Erythroblast (primary cell): ENCODE measurements around the gene LMBR1.
"Not testable (repeated sequence)": the region's sequence is repeated elsewhere in the genome, so short reads cannot be mapped to it uniquely, and the experiment has no call there.

ENCODE experiments used
- DNase-seq, 2 experiments: peaks; one replicate each; lab custom pipeline; 2025; lab: John Stamatoyannopoulos, UW
- GATA1 ChIP-seq: IDR thresholded peaks from 2 replicates; pipeline ENCODE4 v1.6.1; 2011; ENCODE audit warnings: low read depth, mild to moderate bottlenecking, control low read depth, low read length, moderate library complexity
- POLR2A ChIP-seq: IDR thresholded peaks from 2 replicates; pipeline ENCODE4 v1.6.1; 2011; ENCODE audit warnings: mild to moderate bottlenecking, low read length

The LMBR1 gene, protein sequence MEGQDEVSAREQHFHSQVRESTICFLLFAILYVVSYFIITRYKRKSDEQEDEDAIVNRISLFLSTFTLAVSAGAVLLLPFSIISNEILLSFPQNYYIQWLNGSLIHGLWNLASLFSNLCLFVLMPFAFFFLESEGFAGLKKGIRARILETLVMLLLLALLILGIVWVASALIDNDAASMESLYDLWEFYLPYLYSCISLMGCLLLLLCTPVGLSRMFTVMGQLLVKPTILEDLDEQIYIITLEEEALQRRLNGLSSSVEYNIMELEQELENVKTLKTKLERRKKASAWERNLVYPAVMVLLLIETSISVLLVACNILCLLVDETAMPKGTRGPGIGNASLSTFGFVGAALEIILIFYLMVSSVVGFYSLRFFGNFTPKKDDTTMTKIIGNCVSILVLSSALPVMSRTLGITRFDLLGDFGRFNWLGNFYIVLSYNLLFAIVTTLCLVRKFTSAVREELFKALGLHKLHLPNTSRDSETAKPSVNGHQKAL

GRCh38 chr7:156892821-156893706 is at the start of gene LMBR1:
LMBR1 (minus strand) TSS chr7:156893183; CDS start chr7:156892993, 190 bp downstream.
- peak; percentile 97 to 98 for DNase-seq
- peak; percentile 84 for TF ChIP-seq POLR2A
- TF ChIP-seq GATA1 = no peak

DNA sequence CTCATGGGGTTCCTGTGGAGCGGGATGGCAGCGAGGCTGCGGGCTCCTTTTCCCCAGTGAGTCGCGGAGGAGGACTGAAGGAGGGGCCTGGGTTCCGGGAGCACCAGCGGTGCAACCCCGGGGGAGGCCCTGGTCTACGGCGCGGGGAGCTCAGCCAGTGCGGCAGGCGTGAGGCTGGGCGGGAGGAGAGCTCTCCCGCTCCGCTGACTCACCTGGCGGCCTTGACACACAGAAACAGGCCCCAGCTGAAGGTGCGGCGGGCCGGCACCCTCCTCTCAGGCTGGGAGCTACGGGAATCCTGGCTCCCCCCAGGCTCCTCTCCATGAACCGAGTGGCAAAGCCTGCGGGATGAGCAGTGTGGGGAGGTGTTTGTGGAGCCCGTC is 49.7 kb upstream of the LMBR1 start:
- TF ChIP-seq POLR2A (no peak), GATA1 (no peak)
- DNase-seq = no peak

- DNase-seq = peak in 1 of 2 experiments; percentile 35
- no peak for TF ChIP-seq GATA1
- no peak for TF ChIP-seq POLR2A
Observed at GRCh38 chr7:156941393-156942182, 48.6 kb upstream of the LMBR1 start.

DNA sequence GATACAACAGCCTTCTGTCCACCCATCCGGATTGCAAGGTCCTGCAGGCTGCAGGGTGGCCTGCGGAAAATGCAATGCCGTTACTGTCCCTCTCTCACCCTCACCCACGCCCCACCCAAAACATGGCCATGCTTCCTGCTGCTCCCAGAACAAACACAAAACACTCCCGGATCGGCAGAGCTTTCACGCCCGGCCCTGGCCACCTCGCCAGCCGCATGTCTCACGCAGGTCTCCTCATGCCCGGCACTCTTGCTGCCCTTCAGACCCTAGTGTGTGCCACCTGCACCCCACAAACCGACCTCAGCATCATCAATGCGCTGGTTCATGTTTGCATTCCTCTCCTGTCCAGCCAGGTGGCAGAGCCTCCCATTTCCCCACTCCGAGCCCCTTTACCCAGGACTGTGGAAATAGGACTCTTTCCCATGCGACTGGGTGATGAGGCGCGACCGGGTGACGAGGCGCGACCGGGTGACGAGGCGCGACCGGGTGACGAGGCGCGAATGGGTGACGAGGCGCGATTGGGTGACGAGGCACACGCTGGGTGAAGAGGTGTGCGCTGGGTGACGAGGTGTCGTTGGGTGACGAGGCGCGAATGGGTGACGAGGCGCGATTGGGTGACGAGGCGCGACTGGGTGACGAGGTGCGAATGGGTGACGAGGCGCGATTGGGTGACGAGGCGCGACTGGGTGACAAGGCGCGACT is 47.6 kb upstream of the LMBR1 start:
- TF ChIP-seq POLR2A = no peak
- no peak for TF ChIP-seq GATA1
- no peak for DNase-seq

- not testable (repeated sequence) for DNase-seq
Observed at GRCh38 chr7:156936766-156937165, 43.8 kb upstream of the LMBR1 start.

GRCh38 chr7:156935250-156935649 is 42.3 kb upstream of the LMBR1 start:
- no peak for DNase-seq

DNA sequence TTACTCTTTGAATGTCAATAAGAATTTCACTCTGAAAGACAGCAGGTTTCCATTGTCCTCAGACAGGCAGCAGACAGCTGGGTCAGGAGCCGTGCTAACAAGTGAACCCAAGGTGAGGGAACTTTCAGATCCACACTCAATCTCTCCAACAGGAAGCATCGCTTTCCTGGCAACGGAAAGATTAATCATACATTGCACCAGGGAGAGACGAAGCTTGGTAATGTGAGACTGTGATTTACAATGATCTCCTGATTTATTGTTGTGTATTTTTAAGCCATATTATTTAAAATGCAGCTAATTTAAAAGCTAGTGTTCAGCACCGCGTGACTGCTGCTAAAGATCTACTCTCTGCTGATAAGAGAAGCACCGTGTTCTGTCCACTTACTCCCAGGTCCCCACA is 39.0 kb upstream of the LMBR1 start:
- TF ChIP-seq GATA1 (no peak), POLR2A (no peak)

More at GRCh38 chr7:156935250-156935649, 42.3 kb upstream of the LMBR1 start:
- TF ChIP-seq GATA1 (no peak), POLR2A (no peak)

GRCh38 chr7:156929789-156930539 is 37.0 kb upstream of the LMBR1 start:
- no peak for DNase-seq
- TF ChIP-seq GATA1 (no peak), POLR2A (no peak)

More for the DNA sequence above, 39.0 kb upstream of the LMBR1 start:
- no peak for DNase-seq

GRCh38 chr7:156928406-156928747 is 35.4 kb upstream of the LMBR1 start:
- TF ChIP-seq GATA1 (no peak), POLR2A (no peak)
- DNase-seq = no peak

DNA sequence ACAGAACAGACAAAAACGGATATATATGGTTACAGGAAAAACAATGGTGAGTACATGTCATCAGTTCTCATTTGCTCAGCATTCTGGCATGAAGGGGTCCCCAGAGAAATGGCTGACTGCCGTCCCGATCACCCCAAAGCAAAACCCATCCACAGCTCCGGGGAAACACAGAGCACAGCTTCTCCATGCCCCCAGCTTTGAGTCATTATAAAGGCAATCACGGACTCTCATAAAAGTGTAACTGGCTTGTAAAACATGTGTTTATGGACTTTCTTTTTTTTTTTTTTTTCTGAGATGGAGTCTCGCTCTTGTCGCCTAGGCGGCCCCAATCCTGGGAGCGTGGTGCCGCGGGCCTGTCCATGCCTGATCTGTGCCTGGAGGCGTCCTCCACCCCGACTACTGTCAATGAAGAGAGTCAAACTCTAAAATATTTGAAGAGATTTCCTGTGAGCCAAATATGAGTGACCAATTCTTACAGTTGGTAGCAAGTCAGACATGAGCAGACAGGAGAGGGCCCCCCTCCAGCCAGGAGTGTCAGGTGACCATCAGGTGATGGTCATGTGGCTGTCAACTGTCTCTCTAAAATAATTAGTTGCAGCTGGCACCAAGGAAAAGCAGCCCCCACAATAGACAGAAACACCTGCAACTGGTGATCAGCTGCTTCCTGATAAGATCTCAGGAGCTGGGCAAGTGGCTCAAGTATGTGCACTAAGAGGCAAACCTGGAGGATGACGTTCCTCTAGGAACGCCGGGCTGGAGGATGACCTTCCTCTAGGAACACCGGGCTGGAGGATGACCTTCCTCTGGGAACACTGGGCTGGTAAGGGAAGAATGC is 34.8 kb upstream of the LMBR1 start:
- TF ChIP-seq GATA1 = no peak
- no peak for TF ChIP-seq POLR2A
- DNase-seq = no peak

DNA sequence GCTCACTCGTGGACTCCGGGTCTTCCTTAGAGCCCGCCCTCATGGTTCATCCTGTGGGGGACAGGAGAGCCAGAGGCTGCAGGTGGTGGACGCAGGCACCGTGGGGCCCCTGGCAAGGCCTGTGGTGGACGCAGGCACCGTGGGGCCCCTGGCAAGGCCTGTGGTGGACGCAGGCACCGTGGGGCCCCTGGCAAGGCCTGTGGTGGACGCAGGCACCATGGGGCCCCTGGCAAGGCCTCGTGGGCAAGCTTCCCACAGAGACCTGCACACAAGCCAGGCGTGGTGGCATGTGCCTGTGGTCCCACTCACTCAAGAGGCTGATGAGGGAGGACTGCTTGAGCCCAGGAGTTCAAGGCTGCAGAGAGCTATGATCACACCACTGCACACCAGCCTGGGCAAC is 32.8 kb upstream of the LMBR1 start:
- DNase-seq = not testable (repeated sequence)

DNA sequence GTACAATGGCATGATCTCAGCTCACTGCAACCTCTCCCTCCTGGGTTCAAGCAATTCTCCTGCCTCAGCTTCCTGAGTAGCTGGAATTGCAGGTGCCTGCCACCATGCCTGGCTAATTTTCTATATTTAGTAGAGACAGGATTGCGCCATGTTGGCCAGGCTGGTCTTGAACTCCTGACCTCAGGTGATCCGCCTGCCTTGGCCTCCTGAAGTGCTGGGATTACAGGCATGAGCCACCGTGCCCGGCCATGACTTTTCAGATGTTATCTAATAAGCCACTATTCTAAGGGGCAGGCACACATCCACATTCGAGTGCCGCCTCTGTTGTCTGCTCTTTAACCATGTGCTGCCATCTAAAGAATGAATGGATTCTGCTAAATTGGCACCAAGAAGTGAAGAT is 29.3 kb upstream of the LMBR1 start:
- DNase-seq = not testable (repeated sequence)

- DNase-seq = not testable (repeated sequence)
Observed at GRCh38 chr7:156920487-156921373, 27.7 kb upstream of the LMBR1 start.
